K562 (cell line): ENCODE results near the gene TEX52. TPM values are rescaled to one million over a fixed set of nuclear protein-coding genes. Genes with fewer than 3 reads are reported as not detected.
A peak's percentile ranks its signal among the peaks of the same experiment; 100 is the strongest.

Experiments used
- ATAC-seq: fragments of 200-7000 bp; cut with Tn5 transposase; 3 replicates; pipeline ENCODE4 v1.9.1; 2020; ENCODE audit warnings: moderate library complexity
- BruUV-seq: library from RNA; stranded (reverse); fragments of 400-500 nt; replicated peaks from 2 replicates; lab custom pipeline; 2021; lab: Mats Ljungman, UMichigan
- CTCF ChIA-PET: fragments of 300-600 bp; formaldehyde crosslinking; extraction: SDS; loops from one replicate; lab custom pipeline; 2021; ENCODE audit warnings: low intra/inter-chr PET ratio; lab: Yijun Ruan, JAX
- POLR2A ChIA-PET: fragments of 300-600, 350-650 bp; sonication (Branson Sonifier 250); formaldehyde crosslinking; extraction: SDS; loops from one replicate; lab custom pipeline; 2021; ENCODE audit warnings: antibody characterized with exemption, inconsistent platforms; lab: Yijun Ruan, JAX
- DNase-seq, 4 experiments: peaks; one replicate each; pipeline versions ENCODE4 v3.0.0 to v3.0.0-alpha.2; 2011 to 2018; ENCODE audit warnings: low spot score in 3 of 4, mixed read lengths in 3 of 4; ENCODE audit errors: extremely low read depth in 1 of 4
- FAIRE-seq: peaks from 2 replicates; lab custom pipeline; 2011; peaks lifted over from hg19 to GRCh38; lab: Jason Lieb, UNC
- H2AFZ ChIP-seq: 2 replicates; pipeline ENCODE4 v1.6.0; 2011; ENCODE audit warnings: low read depth, low read length, control low read depth, inconsistent platforms
- H3K27ac ChIP-seq: fragments of 200-600 bp; 3 replicates; pipeline ENCODE4 v1.8.0; 2011; ENCODE audit warnings: low read depth, mild to moderate bottlenecking, control low read depth, inconsistent platforms, low read length, moderate library complexity, mixed read lengths; ENCODE audit errors: extremely low read depth
- H3K27me3 ChIP-seq, 2 experiments: fragments of 300-600 bp in 1 of 2; 2 replicates in 1 of 2; 3 replicates in 1 of 2; pipeline versions ENCODE4 v1.6.0 to v1.8.0; 2011; ENCODE audit warnings: inconsistent platforms in 2 of 2, low read length in 2 of 2, mild to moderate bottlenecking in 1 of 2, mixed read lengths in 1 of 2, moderate library complexity in 1 of 2; ENCODE audit not compliant: control insufficient read depth in 2 of 2, insufficient read depth in 2 of 2
- H3K36me3 ChIP-seq: fragments of 300-600 bp; 3 replicates; pipeline ENCODE4 v1.8.0; 2011; ENCODE audit warnings: mild to moderate bottlenecking, low read length, inconsistent platforms; ENCODE audit not compliant: control insufficient read depth, insufficient read depth
- H3K4me1 ChIP-seq, 2 experiments: fragments of 200-600 bp in 1 of 2; replicated peaks in 1 of 2; 2 replicates in 1 of 2; 3 replicates in 1 of 2; pipeline versions ENCODE4 v1.5.1 to v1.8.0; 2011; ENCODE audit warnings: inconsistent platforms in 2 of 2, low read length in 2 of 2, mild to moderate bottlenecking in 1 of 2, mixed read lengths in 1 of 2, moderate library complexity in 1 of 2; ENCODE audit not compliant: control insufficient read depth in 2 of 2, insufficient read depth in 2 of 2
- H3K4me2 ChIP-seq: 2 replicates; pipeline ENCODE4 v1.6.1; 2011; ENCODE audit warnings: low read length, control low read depth, inconsistent platforms, mixed read lengths; ENCODE audit not compliant: insufficient read depth
- H3K4me3 ChIP-seq: fragments of 200-600 bp; sonication (generic), shearing (Covaris generic); 2 replicates; pipeline ENCODE4 v1.5.1; 2016; ENCODE audit warnings: control low read depth, inconsistent platforms
- H3K79me2 ChIP-seq: fragments of 200-600 bp; 3 replicates; pipeline ENCODE4 v1.8.0; 2011; ENCODE audit warnings: low read length, inconsistent platforms; ENCODE audit not compliant: control insufficient read depth, insufficient read depth
- H3K9ac ChIP-seq, 2 experiments: 2 replicates each; pipeline versions ENCODE4 v1.6.0 to v1.6.1; 2011; ENCODE audit warnings: low read depth in 2 of 2, low read length in 2 of 2, control low read depth in 1 of 2, inconsistent platforms in 1 of 2, mild to moderate bottlenecking in 1 of 2, mixed read lengths in 1 of 2; ENCODE audit not compliant: insufficient read depth in 1 of 2
- H3K9me1 ChIP-seq: one replicate; pipeline ENCODE4 v1.6.0; 2011; ENCODE audit warnings: inconsistent platforms, mild to moderate bottlenecking, low read length, moderate library complexity; ENCODE audit not compliant: control insufficient read depth, insufficient read depth
- H3K9me3 ChIP-seq: replicated peaks from 2 replicates; pipeline ENCODE4 v1.5.1; 2011; ENCODE audit warnings: low read depth, low read length, inconsistent platforms; ENCODE audit not compliant: control insufficient read depth, insufficient read depth
- H4K20me1 ChIP-seq: replicated peaks from 2 replicates; pipeline ENCODE4 v1.6.1; 2011; ENCODE audit warnings: low read length, inconsistent platforms, mixed read lengths; ENCODE audit not compliant: control insufficient read depth, insufficient read depth
- ADNP ChIP-seq: fragments of 200-800 bp; sonication (Bioruptor generic); IDR thresholded peaks from 2 replicates; pipeline ENCODE4 v1.6.1; 2016; ENCODE audit warnings: missing genetic modification characterization, missing compliant biosample characterization
- ARID2 ChIP-seq: fragments of 450-650 bp; IDR thresholded peaks from 2 replicates; pipeline ENCODE4 v1.6.1; 2017; ENCODE audit warnings: antibody characterized with exemption, mild to moderate bottlenecking
- CEBPB ChIP-seq: fragments of 450-650 bp; IDR thresholded peaks from 2 replicates; pipeline ENCODE4 v1.6.1; 2016; ENCODE audit warnings: missing genetic modification characterization, missing compliant biosample characterization
- CEBPG ChIP-seq, 3 experiments: fragments of 200-800 bp in 1 of 3; sonication (Bioruptor generic) in 1 of 3; sonication (generic) in 1 of 3; formaldehyde crosslinking in 1 of 3; IDR thresholded peaks in 2 of 3; conservative IDR thresholded peaks in 1 of 3; 2 replicates each; pipeline versions ENCODE4 v1.6.1 to v1.8.0; 2016 to 2022; ENCODE audit warnings: missing compliant biosample characterization in 2 of 3, missing genetic modification characterization in 2 of 3, mild to moderate bottlenecking in 1 of 3, missing genetic modification reagents in 1 of 3
- NR0B1 ChIP-seq: fragments of 450-650 bp; IDR thresholded peaks from one replicate; pipeline ENCODE4 v1.6.1; 2018; ENCODE audit warnings: mild to moderate bottlenecking, moderate library complexity; ENCODE audit not compliant: partially characterized antibody
- SAP30 ChIP-seq: fragments of 200-600 bp; sonication (generic); IDR thresholded peaks from 2 replicates; pipeline ENCODE4 v1.6.1; 2012; ENCODE audit warnings: borderline replicate concordance, low read depth, mild to moderate bottlenecking, moderate library complexity, low read length, control low read depth, inconsistent platforms; ENCODE audit not compliant: insufficient read depth, poor library complexity, severe bottlenecking
- WGBS: fragments of 100-300 bp; shearing (Covaris generic); methylation state at CpG from one replicate; pipeline ENCODE4 v1.1.6; 2016; ENCODE audit warnings: low coverage, mixed read lengths; ENCODE audit not compliant: insufficient coverage; ENCODE audit errors: missing lambda C conversion rate; 5-methylcytosine and 5-hydroxymethylcytosine counted together
- in situ Hi-C: fragments of 300-500 bp; cut with MboI; formaldehyde crosslinking; loops from 4 replicates; pipeline ENCODE4 v1.15.0; 2018; ENCODE audit warnings: inconsistent platforms, mixed read lengths
- intact Hi-C: fragments of 100-400 bp; cut with micrococcal nuclease; formaldehyde crosslinking; loops from 2 replicates; pipeline ENCODE4 v1.14.2; 2022
- polyA plus RNA-seq, 8 experiments: library from polyadenylated mRNA; depleted of rRNA in 4 of 8; stranded (reverse) in 5 of 8; unstranded in 3 of 8; fragments of >200 nt; fragmentation: Nextera tagmentation in 2 of 8; fragmentation: Illumina TruSeq in 1 of 8; extraction: Ambion mirVana in 2 of 8; extraction: Trizol in 1 of 8; gene quantifications; 2 replicates each; pipeline versions ENCODE4 v1.2.1 to v1.2.3, GENCODE V29; 2011 to 2014; ENCODE audit warnings: inconsistent platforms in 1 of 8, missing spikeins in 1 of 8
- total RNA-seq, 7 experiments: library from RNA; depleted of rRNA in 6 of 7; stranded (reverse); fragments of >200 nt in 6 of 7; fragmentation: Illumina TruSeq in 2 of 7; extraction: Trizol in 2 of 7; gene quantifications; 2 replicates each; pipeline versions ENCODE4 v1.2.1 to v1.2.3, GENCODE V29; 2011 to 2021; ENCODE audit warnings: low replicate concordance in 1 of 7
- TF ChIP-seq, protein P1 (sequence below): fragments of 450-650 bp; formaldehyde crosslinking; IDR thresholded peaks from 2 replicates; pipeline ENCODE4 v1.4.0; 2020; ENCODE audit warnings: mild to moderate bottlenecking
- TF ChIP-seq, protein P2 (sequence below): fragments of 200-800 bp; sonication (Bioruptor generic); IDR thresholded peaks from 2 replicates; pipeline ENCODE4 v1.6.1; 2017; ENCODE audit warnings: missing genetic modification characterization, missing compliant biosample characterization
- TF ChIP-seq, protein P3 (sequence below), 2 experiments: fragments of 450-650 bp in 1 of 2; sonication (generic) in 1 of 2; formaldehyde crosslinking in 1 of 2; IDR thresholded peaks in 1 of 2; conservative IDR thresholded peaks in 1 of 2; 2 replicates each; pipeline versions ENCODE4 v1.6.1 to v1.8.1; 2016 to 2023; ENCODE audit warnings: mild to moderate bottlenecking in 2 of 2, moderate library complexity in 2 of 2, inconsistent platforms in 1 of 2, missing genetic modification reagents in 1 of 2

The TEX52 gene
- total and polyA plus RNA-seq, 9 of the 15 experiments (the other 6 are each of a cell fraction or from before 2014, with no cell fraction given): not detected

DNA sequence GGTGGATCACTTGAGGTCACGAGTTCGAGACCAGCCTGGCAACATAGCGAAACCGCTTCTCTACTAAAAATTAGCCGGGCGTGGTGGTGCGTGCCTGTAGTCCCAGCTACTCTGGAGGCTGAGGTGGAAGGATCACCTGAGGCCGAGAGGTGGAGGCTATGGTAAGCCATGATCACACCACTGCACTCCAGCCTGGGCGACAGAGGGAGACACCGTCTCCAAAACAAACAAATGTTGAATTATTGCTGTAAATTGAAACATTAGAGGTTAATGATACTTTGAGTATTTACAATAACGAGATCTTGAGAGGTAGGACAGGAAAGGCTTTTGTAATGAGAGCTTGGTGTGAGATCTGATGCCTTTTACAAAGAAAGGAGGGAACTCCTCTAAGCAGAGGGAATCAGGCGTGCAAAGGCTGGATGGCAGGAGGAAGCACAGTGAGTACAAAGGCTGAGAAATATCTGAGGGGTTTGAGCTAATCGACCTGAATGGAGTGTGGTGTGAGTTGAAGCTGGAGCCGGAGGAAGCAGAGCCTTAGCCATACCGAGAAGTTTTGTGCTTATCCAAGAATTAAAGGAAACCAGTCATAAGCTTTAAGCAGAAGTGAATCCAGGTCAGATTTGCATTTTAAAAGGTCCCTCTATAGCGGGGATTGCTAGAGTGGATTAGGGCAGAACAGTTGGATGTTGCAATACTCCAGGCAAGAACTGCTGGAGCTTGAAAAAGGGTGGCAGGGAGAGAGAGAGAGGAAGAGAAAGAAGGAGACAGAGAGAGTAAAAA is 21.3 kb upstream of the TEX52 start:
- no TSS peak for BruUV-seq
- no peak for FAIRE-seq
- TF ChIP-seq, protein P1, sequence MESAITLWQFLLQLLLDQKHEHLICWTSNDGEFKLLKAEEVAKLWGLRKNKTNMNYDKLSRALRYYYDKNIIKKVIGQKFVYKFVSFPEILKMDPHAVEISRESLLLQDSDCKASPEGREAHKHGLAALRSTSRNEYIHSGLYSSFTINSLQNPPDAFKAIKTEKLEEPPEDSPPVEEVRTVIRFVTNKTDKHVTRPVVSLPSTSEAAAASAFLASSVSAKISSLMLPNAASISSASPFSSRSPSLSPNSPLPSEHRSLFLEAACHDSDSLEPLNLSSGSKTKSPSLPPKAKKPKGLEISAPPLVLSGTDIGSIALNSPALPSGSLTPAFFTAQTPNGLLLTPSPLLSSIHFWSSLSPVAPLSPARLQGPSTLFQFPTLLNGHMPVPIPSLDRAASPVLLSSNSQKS: no peak
- TF ChIP-seq ADNP (tag) (peak; percentile 60; the same call in 1 of the 2 replicates), CEBPB (peak; percentile 87), ARID2 (0 out of 2 replicates have a peak, but pooled peaks have one; percentile 5), CEBPG (CRISPR knock-in tag; IDR thresholded peaks at IDR 0.05) (0 out of 2 replicates have a peak, but pooled peaks have one; percentile 33), CEBPG (tag; conservative IDR thresholded peaks at IDR 0.05 in 1 of 2, IDR thresholded peaks at IDR 0.05 in 1 of 2) (peak; percentile 43 to 53; a peak in 1 of 4 replicates), NR0B1 (no peak), SAP30 (no peak)
- TF ChIP-seq, protein P2, sequence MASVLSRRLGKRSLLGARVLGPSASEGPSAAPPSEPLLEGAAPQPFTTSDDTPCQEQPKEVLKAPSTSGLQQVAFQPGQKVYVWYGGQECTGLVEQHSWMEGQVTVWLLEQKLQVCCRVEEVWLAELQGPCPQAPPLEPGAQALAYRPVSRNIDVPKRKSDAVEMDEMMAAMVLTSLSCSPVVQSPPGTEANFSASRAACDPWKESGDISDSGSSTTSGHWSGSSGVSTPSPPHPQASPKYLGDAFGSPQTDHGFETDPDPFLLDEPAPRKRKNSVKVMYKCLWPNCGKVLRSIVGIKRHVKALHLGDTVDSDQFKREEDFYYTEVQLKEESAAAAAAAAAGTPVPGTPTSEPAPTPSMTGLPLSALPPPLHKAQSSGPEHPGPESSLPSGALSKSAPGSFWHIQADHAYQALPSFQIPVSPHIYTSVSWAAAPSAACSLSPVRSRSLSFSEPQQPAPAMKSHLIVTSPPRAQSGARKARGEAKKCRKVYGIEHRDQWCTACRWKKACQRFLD (CRISPR knock-in tag): peak; percentile 31; the same call in 1 of the 2 replicates
- TF ChIP-seq, protein P3, sequence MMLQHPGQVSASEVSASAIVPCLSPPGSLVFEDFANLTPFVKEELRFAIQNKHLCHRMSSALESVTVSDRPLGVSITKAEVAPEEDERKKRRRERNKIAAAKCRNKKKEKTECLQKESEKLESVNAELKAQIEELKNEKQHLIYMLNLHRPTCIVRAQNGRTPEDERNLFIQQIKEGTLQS (IDR thresholded peaks at IDR 0.05): 0 out of 2 replicates have a peak, but pooled peaks have one; percentile 13
- TF ChIP-seq, protein P3 (CRISPR knock-in tag; conservative IDR thresholded peaks at IDR 0.05): no peak
- Histone ChIP-seq H3K79me2 (peaks cover 60% of the 10 kb centered on the region), H3K9ac (peak overlapping the region; percentile 83 to 99), H2AFZ (peak overlapping the region; percentile 52), H3K9me3 (no peaks in the 10 kb centered on the region), H3K4me2 (peak overlapping the region; percentile 83), H3K4me1 (peaks cover 7 to 12% of the 10 kb centered on the region in 2 experiments; a peak in 4 of 5 replicates), H3K4me3 (peak overlapping the region; percentile 92), H3K36me3 (peaks cover 14% of the 10 kb centered on the region; the same call in 1 of the 3 replicates), H3K27ac (peak overlapping the region; percentile 85), H3K27me3 (no peaks in the 10 kb centered on the region), H3K9me1 (no peaks in the 10 kb centered on the region), H4K20me1 (no peaks in the 10 kb centered on the region)
- intact Hi-C loops: no loop called here
- DNase-seq: peak in 1 of 4 experiments; percentile 44
- 5% methylated on average over 13 of the region's 16 CpGs for WGBS
- ChIA-PET CTCF (no interaction called here), POLR2A (interaction anchor here (0.7 to 1.1 kb wide), 3 partner anchors 13 to 95 kb away, joined by 3 to 6 read pairs (median 4); partner anchors contain the start of gene TULP3)
- in situ Hi-C loops: loop anchor here (10.0 kb wide), 1 partner anchor 157 kb away; no protein-coding TSS in a partner anchor
- peak; percentile 56 for ATAC-seq
